Panc1 (cell line): ENCODE results near the gene ASCC2.

Source experiments
- POLR2AphosphoS5 ChIP-seq: IDR thresholded peaks from 2 replicates; pipeline ENCODE4 v1.6.1; 2012; ENCODE audit warnings: mild to moderate bottlenecking, low read depth, low read length, moderate library complexity
- SIN3A ChIP-seq: IDR thresholded peaks from 2 replicates; pipeline ENCODE4 v1.6.1; 2012; ENCODE audit warnings: low read depth, mild to moderate bottlenecking, low read length, moderate library complexity, borderline replicate concordance; ENCODE audit not compliant: insufficient read depth
- TCF7L2 ChIP-seq: IDR thresholded peaks from 2 replicates; pipeline ENCODE4 v1.6.1; 2011; ENCODE audit warnings: mild to moderate bottlenecking, low read depth, low read length, inconsistent platforms
- TF ChIP-seq, protein P1 (sequence below): fragments of 450-650 bp; IDR thresholded peaks from 2 replicates; pipeline ENCODE4 v1.5.1; 2017; ENCODE audit warnings: mild to moderate bottlenecking

GRCh38 chr22:29772170-29772641 lies 65.9 kb downstream of the ASCC2 start:
- TF ChIP-seq, protein P1, sequence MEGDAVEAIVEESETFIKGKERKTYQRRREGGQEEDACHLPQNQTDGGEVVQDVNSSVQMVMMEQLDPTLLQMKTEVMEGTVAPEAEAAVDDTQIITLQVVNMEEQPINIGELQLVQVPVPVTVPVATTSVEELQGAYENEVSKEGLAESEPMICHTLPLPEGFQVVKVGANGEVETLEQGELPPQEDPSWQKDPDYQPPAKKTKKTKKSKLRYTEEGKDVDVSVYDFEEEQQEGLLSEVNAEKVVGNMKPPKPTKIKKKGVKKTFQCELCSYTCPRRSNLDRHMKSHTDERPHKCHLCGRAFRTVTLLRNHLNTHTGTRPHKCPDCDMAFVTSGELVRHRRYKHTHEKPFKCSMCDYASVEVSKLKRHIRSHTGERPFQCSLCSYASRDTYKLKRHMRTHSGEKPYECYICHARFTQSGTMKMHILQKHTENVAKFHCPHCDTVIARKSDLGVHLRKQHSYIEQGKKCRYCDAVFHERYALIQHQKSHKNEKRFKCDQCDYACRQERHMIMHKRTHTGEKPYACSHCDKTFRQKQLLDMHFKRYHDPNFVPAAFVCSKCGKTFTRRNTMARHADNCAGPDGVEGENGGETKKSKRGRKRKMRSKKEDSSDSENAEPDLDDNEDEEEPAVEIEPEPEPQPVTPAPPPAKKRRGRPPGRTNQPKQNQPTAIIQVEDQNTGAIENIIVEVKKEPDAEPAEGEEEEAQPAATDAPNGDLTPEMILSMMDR, result no peak; the same call in 1 of the 2 replicates
- TF ChIP-seq POLR2AphosphoS5 (no peak), SIN3A (no peak), TCF7L2 (no peak)
